IMR-90 (cell line): Measurements from ENCODE around the gene TOR1AIP2. TPM values are rescaled to one million over a fixed set of nuclear protein-coding genes. Genes with fewer than 3 reads are reported as not detected.

Experiments
- ATAC-seq: fragments of 200-7000 bp; cut with Tn5 transposase; 2 replicates; pipeline ENCODE4 v1.9.1; 2020; ENCODE audit warnings: low read depth, mild to moderate bottlenecking, moderate library complexity
- BruUV-seq: library from RNA; stranded (reverse); fragments of 400-500 nt; replicated peaks from 2 replicates; lab custom pipeline; 2021; lab: Mats Ljungman, UMichigan
- CTCF ChIA-PET: fragments of 300-600 bp; formaldehyde crosslinking; extraction: SDS; loops from one replicate; lab custom pipeline; 2021; ENCODE audit warnings: antibody characterized with exemption; lab: Yijun Ruan, JAX
- POLR2A ChIA-PET: fragments of 300-600 bp; sonication (Branson Sonifier 250); formaldehyde crosslinking; loops from one replicate; lab custom pipeline; 2022; ENCODE audit warnings: antibody characterized with exemption; ENCODE audit not compliant: unreplicated experiment; lab: Charles Lee
- DNase-seq: peaks from one replicate; pipeline ENCODE4 v3.0.0; 2013
- H2AFZ ChIP-seq: replicated peaks from 2 replicates; pipeline ENCODE3; 2013; ENCODE audit warnings: low read length, mild to moderate bottlenecking; ENCODE audit not compliant: poor library complexity
- H2AK5ac ChIP-seq: 2 replicates; pipeline ENCODE4 v1.6.1; 2013; ENCODE audit warnings: low read depth, low read length, inconsistent platforms
- H2AK9ac ChIP-seq: replicated peaks from 2 replicates; pipeline ENCODE3; 2013; ENCODE audit warnings: mild to moderate bottlenecking, low read depth, low read length, moderate library complexity; ENCODE audit not compliant: poor library complexity
- H2BK120ac ChIP-seq: 2 replicates; pipeline ENCODE4 v1.6.1; 2013; ENCODE audit warnings: low read depth, low read length, inconsistent platforms
- H2BK15ac ChIP-seq: 3 replicates; pipeline ENCODE4 v1.6.1; 2013; ENCODE audit warnings: low read depth, low read length, inconsistent platforms
- H2BK20ac ChIP-seq: 2 replicates; pipeline ENCODE4 v1.6.1; 2013; ENCODE audit warnings: low read depth, mild to moderate bottlenecking, inconsistent platforms, low read length, moderate library complexity
- H2BK5ac ChIP-seq: 2 replicates; pipeline ENCODE4 v1.6.1; 2013; ENCODE audit warnings: mild to moderate bottlenecking, low read depth, low read length, inconsistent platforms; ENCODE audit not compliant: poor library complexity, severe bottlenecking
- H3K14ac ChIP-seq: replicated peaks from 2 replicates; pipeline ENCODE4 v1.6.1; 2013; ENCODE audit warnings: low read depth, low read length, inconsistent platforms
- H3K18ac ChIP-seq: 2 replicates; pipeline ENCODE4 v1.6.1; 2013; ENCODE audit warnings: low read depth, low read length, control low read depth
- H3K23ac ChIP-seq: 2 replicates; pipeline ENCODE4 v1.6.1; 2013; ENCODE audit warnings: low read depth, low read length, inconsistent platforms
- H3K27ac ChIP-seq: 2 replicates; pipeline ENCODE4 v1.5.1; 2013; ENCODE audit warnings: mild to moderate bottlenecking, control low read depth, low read length; ENCODE audit not compliant: insufficient read depth
- H3K27me3 ChIP-seq: 2 replicates; pipeline ENCODE4 v1.6.1; 2013; ENCODE audit warnings: low read length; ENCODE audit not compliant: control insufficient read depth, insufficient read depth
- H3K36me3 ChIP-seq: 2 replicates; pipeline ENCODE4 v1.6.1; 2013; ENCODE audit warnings: low read length, mixed read lengths; ENCODE audit not compliant: control insufficient read depth, insufficient read depth
- H3K4ac ChIP-seq: 2 replicates; pipeline ENCODE4 v1.6.1; 2013; ENCODE audit warnings: low read depth, low read length, inconsistent platforms
- H3K4me1 ChIP-seq: 2 replicates; pipeline ENCODE4 v1.6.1; 2013; ENCODE audit warnings: low read length, mixed read lengths; ENCODE audit not compliant: control insufficient read depth, insufficient read depth
- H3K4me2 ChIP-seq: 2 replicates; pipeline ENCODE4 v1.6.1; 2013; ENCODE audit warnings: low read depth, mild to moderate bottlenecking, control low read depth, low read length, moderate library complexity
- H3K4me3 ChIP-seq: 2 replicates; pipeline ENCODE4 v1.5.1; 2013; ENCODE audit warnings: low read depth, mild to moderate bottlenecking, control low read depth, low read length, moderate library complexity; ENCODE audit not compliant: insufficient read depth
- H3K56ac ChIP-seq: 2 replicates; pipeline ENCODE4 v1.6.1; 2013; ENCODE audit warnings: low read length, inconsistent platforms; ENCODE audit not compliant: insufficient read depth; ENCODE audit errors: extremely low read depth
- H3K79me1 ChIP-seq, 2 experiments: 2 replicates each; pipeline ENCODE4 v1.6.1; 2013; ENCODE audit warnings: low read length in 2 of 2, inconsistent platforms in 1 of 2, low read depth in 1 of 2
- H3K9ac ChIP-seq: 2 replicates; pipeline ENCODE4 v1.6.1; 2013; ENCODE audit warnings: low read depth, low read length, control low read depth
- H3K9me1 ChIP-seq: 2 replicates; pipeline ENCODE4 v1.6.1; 2013; ENCODE audit warnings: low read length, inconsistent platforms; ENCODE audit not compliant: insufficient read depth
- H3K9me3 ChIP-seq: 2 replicates; pipeline ENCODE4 v1.6.1; 2013; ENCODE audit warnings: low read length; ENCODE audit not compliant: control insufficient read depth, insufficient read depth
- H4K20me1 ChIP-seq: 2 replicates; pipeline ENCODE4 v1.6.1; 2013; ENCODE audit warnings: low read length, inconsistent platforms; ENCODE audit not compliant: insufficient read depth
- H4K5ac ChIP-seq: 2 replicates; pipeline ENCODE4 v1.6.1; 2013; ENCODE audit warnings: mild to moderate bottlenecking, low read depth, low read length, control low read depth
- H4K8ac ChIP-seq, 2 experiments: 2 replicates each; pipeline ENCODE4 v1.6.1; 2013; ENCODE audit warnings: low read depth in 2 of 2, low read length in 2 of 2, control low read depth in 1 of 2, inconsistent platforms in 1 of 2
- H4K91ac ChIP-seq: 2 replicates; pipeline ENCODE4 v1.6.1; 2013; ENCODE audit warnings: low read depth, low read length, inconsistent platforms; ENCODE audit not compliant: insufficient read depth
- FOS ChIP-seq: fragments of 150-350 bp; IDR thresholded peaks from 2 replicates; pipeline ENCODE4 v1.6.1; 2016; ENCODE audit warnings: low read depth, low read length
- MXI1 ChIP-seq: IDR thresholded peaks from 2 replicates; pipeline ENCODE4 v1.6.1; 2012; ENCODE audit warnings: low read depth, mild to moderate bottlenecking, low read length, moderate library complexity, borderline replicate concordance
- NFE2L2 ChIP-seq: fragments of 150-350 bp; IDR thresholded peaks from 2 replicates; pipeline ENCODE4 v1.6.1; 2016; ENCODE audit warnings: low read depth, mild to moderate bottlenecking, low read length
- RCOR1 ChIP-seq: IDR thresholded peaks from 2 replicates; pipeline ENCODE4 v1.6.1; 2012; ENCODE audit warnings: mild to moderate bottlenecking, low read length, improper control_type of control experiment; ENCODE audit not compliant: insufficient replicate concordance
- RFX5 ChIP-seq: IDR thresholded peaks from 2 replicates; pipeline ENCODE4 v1.8.0; 2012; ENCODE audit warnings: low read depth, mild to moderate bottlenecking, low read length, moderate library complexity
- SMC3 ChIP-seq: fragments of 150-350 bp; IDR thresholded peaks from 2 replicates; pipeline ENCODE4 v1.6.1; 2016; ENCODE audit warnings: low read depth, mild to moderate bottlenecking, antibody characterized with exemption, low read length, moderate library complexity
- WGBS, 2 experiments: methylation state at CpG; one replicate each; pipeline versions ENCODE4 v1.1.5 to v1.1.7; 2013; ENCODE audit warnings: missing lambda C conversion rate in 2 of 2; ENCODE audit not compliant: insufficient read length in 1 of 2; ENCODE audit errors: extremely low coverage in 2 of 2; 5-methylcytosine and 5-hydroxymethylcytosine counted together
- dilution Hi-C: fragments of 300-500 bp; cut with HindIII; formaldehyde crosslinking; loops from one replicate; pipeline ENCODE4 v1.14.3; 2018; ENCODE audit warnings: low sequenced_read_pairs; ENCODE audit not compliant: unreplicated experiment
- in situ Hi-C: fragments of 300-500 bp; cut with MboI; formaldehyde crosslinking; loops from 3 replicates; pipeline ENCODE4 v1.14.3; 2019; ENCODE audit warnings: low sequenced_read_pairs, inconsistent platforms, mixed read lengths
- intact Hi-C: fragments of 100-400 bp; cut with micrococcal nuclease; formaldehyde crosslinking; loops from 2 replicates; pipeline ENCODE4 v1.10.0; 2022
- polyA plus RNA-seq, 3 experiments: library from polyadenylated mRNA; depleted of rRNA; stranded (reverse); fragments of >200 nt; gene quantifications; 2 replicates each; pipeline ENCODE4 v1.2.3, GENCODE V29; 2012; ENCODE audit warnings: low replicate concordance in 1 of 3
- total RNA-seq: library from RNA; depleted of rRNA; stranded (reverse); fragments of >200 nt; gene quantifications from 2 replicates; pipeline ENCODE4 v1.2.3, GENCODE V29; 2012
- TF ChIP-seq, protein P1 (sequence below): fragments of 150-350 bp; IDR thresholded peaks from 2 replicates; pipeline ENCODE4 v1.6.1; 2016; ENCODE audit warnings: low read depth, mild to moderate bottlenecking, low read length, moderate library complexity, borderline replicate concordance

TOR1AIP2 gene
- total and polyA plus RNA-seq, 2 of the 4 experiments (the other 2 are of a cell fraction) = 20.7 to 85.0 TPM

DNA sequence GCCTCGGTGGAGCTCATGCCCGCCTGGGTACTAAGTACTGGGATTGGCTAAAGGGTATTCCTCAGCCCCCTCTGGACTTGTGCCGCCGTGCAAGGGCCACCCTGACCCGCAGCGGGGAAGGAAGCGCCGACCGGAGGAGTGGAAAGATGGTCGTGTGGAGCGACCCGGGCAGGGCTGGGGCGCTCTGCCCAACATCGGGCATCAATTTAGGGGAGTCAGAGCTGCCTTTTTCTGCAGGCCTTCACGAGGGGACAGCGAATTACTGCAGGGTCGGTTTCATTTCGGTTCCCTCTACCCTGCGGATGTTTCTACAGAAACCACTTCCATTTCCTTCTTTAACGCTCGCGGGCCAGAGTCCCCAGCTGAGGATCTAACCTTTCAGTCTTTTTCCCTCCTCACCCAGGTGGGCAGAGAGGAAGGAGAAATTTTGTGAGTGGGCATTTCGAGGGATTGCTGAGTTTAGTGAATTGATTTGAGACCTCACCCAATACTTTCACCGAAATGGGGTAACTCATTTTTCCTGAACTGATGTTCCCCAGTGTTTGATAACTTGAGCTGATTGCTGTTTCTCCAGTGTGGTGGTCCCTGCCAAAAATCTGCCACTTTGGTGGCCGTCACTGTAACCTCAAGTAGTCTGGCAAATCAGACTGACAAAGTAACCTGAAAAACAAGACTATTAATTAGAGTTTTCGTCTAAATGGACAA lies 5.6 kb upstream of the TOR1AIP2 start:
- Histone ChIP-seq H3K23ac (peak overlapping the region; percentile 86), H4K8ac (peak overlapping the region; percentile 45 to 86)
- CTCF ChIA-PET = interaction anchor here (0.5 to 1.1 kb wide), 3 partner anchors 9 to 177 kb away, joined by 3 to 7 read pairs (median 5); no protein-coding TSS in a partner anchor

More for the DNA sequence above, 5.6 kb upstream of the TOR1AIP2 start:
- ATAC-seq = peak; percentile 42
- H3K4ac ChIP-seq = peak overlapping the region; percentile 49
- 0% methylated on average over 6 of the region's 26 CpGs; no CpG with 5 or more reads in 1 of the 2 experiments for WGBS, 2 experiments
- peak overlapping the region; percentile 68 for H3K4me3 ChIP-seq
- peaks cover 8% of the 10 kb centered on the region for H4K20me1 ChIP-seq
- H2AK5ac ChIP-seq = 0 out of 2 replicates have a peak overlapping the region, but pooled peaks have one; percentile 7
- peak overlapping the region; percentile 83 for H3K9ac ChIP-seq
- H2BK5ac ChIP-seq = peak overlapping the region; percentile 76
- BruUV-seq = no TSS peak
- TF ChIP-seq FOS = no peak
- TF ChIP-seq RCOR1 = no peak
- TF ChIP-seq NFE2L2 = no peak
- TF ChIP-seq SMC3 = no peak
- no peak for TF ChIP-seq MXI1
- TF ChIP-seq RFX5 = no peak
- TF ChIP-seq, protein P1, sequence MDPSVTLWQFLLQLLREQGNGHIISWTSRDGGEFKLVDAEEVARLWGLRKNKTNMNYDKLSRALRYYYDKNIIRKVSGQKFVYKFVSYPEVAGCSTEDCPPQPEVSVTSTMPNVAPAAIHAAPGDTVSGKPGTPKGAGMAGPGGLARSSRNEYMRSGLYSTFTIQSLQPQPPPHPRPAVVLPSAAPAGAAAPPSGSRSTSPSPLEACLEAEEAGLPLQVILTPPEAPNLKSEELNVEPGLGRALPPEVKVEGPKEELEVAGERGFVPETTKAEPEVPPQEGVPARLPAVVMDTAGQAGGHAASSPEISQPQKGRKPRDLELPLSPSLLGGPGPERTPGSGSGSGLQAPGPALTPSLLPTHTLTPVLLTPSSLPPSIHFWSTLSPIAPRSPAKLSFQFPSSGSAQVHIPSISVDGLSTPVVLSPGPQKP = no peak
- H4K91ac ChIP-seq = 0 out of 2 replicates have a peak overlapping the region, but pooled peaks have one; percentile 23
- POLR2A ChIA-PET = interaction anchor here (0.6 kb wide), 1 partner anchor 617 kb away, joined by 3 read pairs; no protein-coding TSS in a partner anchor
- H2BK15ac ChIP-seq = no peak overlapping the region; the same call in 2 of the 3 replicates
- peak overlapping the region; percentile 88 for H3K27ac ChIP-seq
- peak overlapping the region; percentile 4; the same call in 1 of the 2 replicates for H4K5ac ChIP-seq
- intact Hi-C loops (loop anchor here (5.0 kb wide), 3 partner anchors 69 to 294 kb away; partner anchors contain the start of gene CEP350), dilution Hi-C loops (no loop called here), in situ Hi-C loops (no loop called here)
- no peaks in the 10 kb centered on the region for H3K27me3 ChIP-seq
- H3K4me1 ChIP-seq = no peaks in the 10 kb centered on the region
- H3K79me1 ChIP-seq = peaks cover 8 to 28% of the 10 kb centered on the region in 2 experiments; a peak in 3 of 4 replicates
- peak overlapping the region; percentile 75 for H2BK120ac ChIP-seq
- H3K4me2 ChIP-seq = peak overlapping the region; percentile 99
- no peak overlapping the region for H2BK20ac ChIP-seq
- H3K9me3 ChIP-seq = no peaks in the 10 kb centered on the region
- H2AFZ ChIP-seq = peak overlapping the region; percentile 99
- peak overlapping the region; percentile 83 for H3K56ac ChIP-seq
- H3K18ac ChIP-seq = peak overlapping the region; percentile 4; the same call in 1 of the 2 replicates
- peak overlapping the region; percentile 77 for H3K14ac ChIP-seq
- H2AK9ac ChIP-seq = peak overlapping the region; percentile 98
- H3K36me3 ChIP-seq = peaks cover 3% of the 10 kb centered on the region; the same call in 1 of the 2 replicates
- DNase-seq = no peak
- no peaks in the 10 kb centered on the region for H3K9me1 ChIP-seq
